GM19099 (cell line): ENCODE data around the gene GREM2.

Experiments used
- POLR2A ChIP-seq: IDR thresholded peaks from 3 replicates; pipeline ENCODE4 v1.6.1; 2011; ENCODE audit warnings: low read depth; ENCODE audit not compliant: insufficient read length; ENCODE audit errors: extremely low read depth

GREM2 gene

GRCh38 chr1:240467895-240468294, 144.1 kb downstream of the GREM2 start:
- no peak for TF ChIP-seq POLR2A

- no peak for TF ChIP-seq POLR2A
These were observed 145.4 kb downstream of the GREM2 start for GRCh38 chr1:240466509-240466908.

GRCh38 chr1:240465531-240465940, 146.4 kb downstream of the GREM2 start:
- TF ChIP-seq POLR2A: no peak

DNA sequence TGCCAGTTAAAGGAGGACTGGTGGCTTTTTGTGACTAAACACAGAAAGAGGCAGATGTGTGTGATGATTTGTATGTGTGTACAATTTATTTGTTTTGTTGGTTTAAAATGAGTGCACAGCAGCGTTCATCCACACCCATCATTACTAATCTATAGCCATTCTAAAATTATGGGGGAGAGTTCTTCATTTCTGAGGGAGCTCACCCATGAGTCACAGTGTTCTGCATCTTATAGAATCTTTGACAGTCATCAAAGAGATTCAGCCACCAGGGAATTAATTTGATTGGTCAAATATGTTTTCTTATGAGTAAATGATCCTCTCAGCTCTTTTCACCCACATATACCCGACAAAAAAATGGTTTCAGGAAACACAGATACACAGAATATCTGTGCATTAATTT, 147.9 kb downstream of the GREM2 start:
- TF ChIP-seq POLR2A: no peak

- TF ChIP-seq POLR2A: no peak
These were observed 149.1 kb downstream of the GREM2 start for GRCh38 chr1:240462766-240463395.

GRCh38 chr1:240462277-240462676, 149.7 kb downstream of the GREM2 start:
- no peak for TF ChIP-seq POLR2A

DNA sequence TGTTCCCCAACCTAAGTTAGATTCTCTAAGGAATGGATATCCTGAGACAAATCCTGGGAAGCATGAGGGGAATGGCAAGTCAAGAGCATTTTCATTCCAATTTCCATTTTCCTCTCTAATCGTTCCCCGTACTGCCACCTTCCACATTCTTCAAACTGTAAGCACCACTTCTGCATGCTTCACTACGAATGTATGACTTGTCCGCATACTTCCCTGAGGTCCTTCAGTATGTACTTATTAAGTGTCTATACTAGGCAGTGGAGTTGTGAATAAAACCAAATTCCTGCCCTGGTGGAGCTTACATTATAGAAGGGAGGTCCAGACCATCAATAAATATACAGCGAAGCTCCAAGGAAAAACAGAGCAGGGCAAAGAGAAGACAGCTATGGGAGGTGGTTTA, 154.8 kb downstream of the GREM2 start:
- TF ChIP-seq POLR2A: no peak

GRCh38 chr1:240455228-240455821, 156.6 kb downstream of the GREM2 start:
- TF ChIP-seq POLR2A: no peak

DNA sequence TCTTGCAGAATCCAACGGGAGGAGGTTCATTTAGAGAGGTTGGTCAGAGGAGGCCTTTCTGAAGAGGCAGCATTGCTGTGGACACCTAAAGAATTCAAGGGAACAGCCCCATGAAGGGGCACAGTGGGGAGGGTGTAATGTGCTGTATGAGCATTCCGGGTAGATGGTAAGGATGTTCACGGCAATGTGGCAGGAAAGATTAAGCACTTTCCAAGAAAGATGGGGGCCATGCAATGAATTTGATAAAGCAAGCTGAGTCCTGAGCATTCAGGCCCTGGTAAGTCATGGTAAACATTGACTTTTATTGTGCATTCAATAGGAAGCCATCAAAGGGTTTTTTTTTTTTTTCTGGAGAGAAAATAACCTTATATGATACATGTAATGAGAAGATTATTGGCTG, 166.6 kb downstream of the GREM2 start:
- TF ChIP-seq POLR2A: no peak

DNA sequence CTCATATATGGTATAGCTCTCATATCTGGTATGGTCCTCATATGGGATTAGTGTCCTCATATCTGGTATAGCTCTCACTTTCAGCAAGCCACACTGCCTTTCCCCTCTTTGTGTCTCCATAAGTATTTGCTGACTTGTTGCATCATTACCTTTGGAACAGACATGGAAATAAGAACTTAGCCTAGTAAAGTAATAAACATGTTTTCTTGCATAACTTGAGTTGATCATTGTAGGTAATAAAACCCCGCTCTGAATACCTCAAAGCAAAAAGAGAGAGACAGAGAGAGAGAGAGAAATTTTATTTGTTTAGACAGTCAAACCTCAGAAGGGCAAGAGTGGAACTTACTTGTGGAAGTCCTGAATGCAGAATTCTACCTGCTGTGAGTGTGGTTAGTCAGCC, 170.3 kb downstream of the GREM2 start:
- TF ChIP-seq POLR2A: no peak
